Tongue (tissue), 2 donors: ENCODE measurements around the gene MCC. TPM values are rescaled to one million over a fixed set of nuclear protein-coding genes. Genes with fewer than 3 reads are reported as not detected.

Experiments used
- DNase-seq: peaks from one replicate; pipeline ENCODE4 v3.0.0-alpha.2; 2015
- total RNA-seq: library from RNA; depleted of rRNA; stranded (reverse); fragments of >200 nt; gene quantifications from one replicate; pipeline ENCODE4 v1.2.3, GENCODE V29; 2014

MCC gene
- total RNA-seq, 1 donor from 2014 or later, result 51.2 TPM

- DNase-seq, result no peak
Observed at GRCh38 chr5:113269023-113269997, 218.9 kb downstream of the MCC start.

DNA sequence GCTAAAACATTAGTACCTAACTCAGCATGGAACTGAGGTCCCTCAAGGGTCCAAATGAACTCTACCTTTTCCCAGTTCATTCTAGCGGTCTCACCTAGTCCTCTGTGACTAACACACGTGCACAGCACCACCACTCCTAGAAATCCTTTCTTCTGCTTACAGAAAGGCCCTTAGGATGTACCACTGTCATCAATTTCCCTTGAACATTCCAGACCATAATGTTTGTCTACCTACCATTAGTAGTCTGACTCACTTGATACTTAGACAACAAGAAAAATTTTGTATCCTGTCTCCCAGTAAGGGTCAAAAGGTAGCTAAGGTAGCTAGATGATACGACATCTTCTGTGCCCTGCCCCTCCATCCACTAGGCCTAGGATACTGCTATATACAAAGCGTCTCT is 220.0 kb downstream of the MCC start:
- no peak for DNase-seq

DNA sequence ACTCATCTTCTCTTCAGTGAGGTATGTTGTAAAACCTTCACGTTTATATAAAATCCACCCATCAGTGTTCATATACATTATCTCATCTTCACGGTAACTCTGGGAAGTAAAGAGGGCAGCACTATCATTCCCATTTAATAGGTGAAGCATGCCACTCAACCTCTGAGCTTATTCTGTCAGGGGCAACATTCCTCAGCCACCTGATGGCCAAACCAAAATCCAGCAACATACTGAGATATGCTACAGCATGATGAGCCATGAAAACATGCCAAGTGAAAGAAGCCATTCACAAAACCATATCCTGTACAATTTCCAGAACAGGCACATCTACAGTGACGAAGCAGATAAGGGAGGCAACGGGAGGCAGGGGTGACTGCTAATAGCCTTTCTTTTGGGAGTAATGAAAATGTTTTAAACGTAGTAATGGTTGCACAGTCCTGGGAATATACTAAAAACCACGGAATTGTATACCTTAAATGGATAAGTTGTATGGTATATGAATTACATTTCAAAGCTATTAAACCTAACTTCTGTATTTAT is 220.8 kb downstream of the MCC start:
- no peak for DNase-seq

DNA sequence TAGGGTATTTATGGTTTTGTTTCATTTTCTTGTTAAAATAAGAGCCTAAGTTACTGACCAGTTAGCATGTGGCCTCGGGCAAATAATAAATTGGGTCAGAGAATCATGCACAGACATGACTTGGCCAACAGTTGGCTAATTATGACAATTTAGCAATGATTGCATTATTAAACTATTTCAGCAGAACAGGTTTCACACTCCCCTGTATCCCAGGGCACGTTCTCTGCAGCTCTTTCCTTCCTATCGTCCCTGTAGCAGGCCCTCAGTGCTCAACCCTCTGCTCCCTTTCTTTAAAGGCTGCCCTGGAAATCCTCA is 221.4 kb downstream of the MCC start:
- no peak for DNase-seq

DNA sequence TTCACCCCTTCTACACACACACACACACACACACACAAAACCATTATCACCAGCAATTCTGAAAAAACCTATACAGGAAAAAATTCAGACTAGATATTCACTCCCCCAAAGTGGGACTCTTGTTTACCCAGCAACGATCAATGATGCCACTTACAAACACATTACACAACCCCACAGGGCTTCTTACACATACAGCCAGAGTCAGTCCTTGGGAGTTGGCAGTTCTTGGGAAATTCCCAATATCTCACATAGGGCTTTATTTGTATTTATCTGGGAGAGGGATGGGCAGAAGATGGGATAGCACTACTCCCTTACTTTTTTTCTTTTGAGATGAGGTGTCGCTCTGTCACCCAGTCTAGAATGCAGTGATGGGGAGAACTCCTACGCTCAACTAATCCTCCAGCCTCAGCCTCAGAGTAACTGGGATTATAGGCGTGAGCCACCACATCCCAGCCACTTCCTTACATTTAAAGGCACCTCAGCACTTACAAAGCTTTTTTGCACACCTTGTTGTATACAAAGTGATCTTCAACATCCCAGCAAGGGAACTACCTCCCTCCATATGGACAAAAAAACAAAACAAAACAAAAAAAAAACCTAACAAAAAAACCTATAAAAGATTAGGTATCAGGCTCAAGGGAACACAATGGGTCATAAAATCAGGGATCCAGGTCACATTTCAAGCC is 221.9 kb downstream of the MCC start:
- no peak for DNase-seq

DNA sequence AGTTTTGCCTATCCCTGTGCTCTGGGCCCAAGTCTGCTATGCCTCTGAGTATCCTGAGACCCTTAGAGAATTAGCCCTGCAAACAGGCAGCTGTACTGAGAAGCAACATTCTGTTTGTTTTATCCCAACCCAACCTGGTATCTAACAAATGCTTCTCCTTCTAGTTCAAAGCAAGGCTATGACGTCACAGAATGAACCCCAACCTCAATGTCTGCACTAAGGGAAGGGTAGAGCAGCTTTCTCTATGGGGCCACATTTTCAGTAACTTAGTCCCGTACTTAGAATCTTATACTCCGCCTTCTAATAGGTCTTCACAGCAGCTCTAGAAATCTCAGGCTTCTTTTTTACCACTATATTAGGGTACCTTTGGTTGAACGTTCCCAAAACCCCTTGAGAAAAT is 223.1 kb downstream of the MCC start:
- DNase-seq, result no peak

DNA sequence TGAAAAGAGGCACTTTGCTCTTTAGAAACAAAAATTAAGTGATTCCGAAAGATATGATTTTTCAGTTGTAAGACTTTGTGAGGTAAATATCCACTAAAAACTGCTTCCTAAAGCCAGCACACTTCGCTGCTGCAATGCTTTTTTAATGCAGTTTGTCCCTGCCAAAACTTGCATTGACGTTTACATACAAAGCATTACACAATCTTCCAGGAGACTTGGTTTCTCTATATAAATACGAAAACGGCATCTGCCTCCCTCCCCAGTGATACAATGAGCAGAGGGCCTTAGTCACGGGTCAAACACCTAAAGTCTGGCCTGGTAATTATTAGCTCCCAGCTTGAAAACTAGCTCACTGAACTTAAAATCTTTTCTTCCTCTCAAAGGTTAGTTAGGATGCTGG is 224.2 kb downstream of the MCC start:
- DNase-seq, result peak; percentile 49

GRCh38 chr5:113263545-113263944 is 224.7 kb downstream of the MCC start:
- DNase-seq, result no peak

DNA sequence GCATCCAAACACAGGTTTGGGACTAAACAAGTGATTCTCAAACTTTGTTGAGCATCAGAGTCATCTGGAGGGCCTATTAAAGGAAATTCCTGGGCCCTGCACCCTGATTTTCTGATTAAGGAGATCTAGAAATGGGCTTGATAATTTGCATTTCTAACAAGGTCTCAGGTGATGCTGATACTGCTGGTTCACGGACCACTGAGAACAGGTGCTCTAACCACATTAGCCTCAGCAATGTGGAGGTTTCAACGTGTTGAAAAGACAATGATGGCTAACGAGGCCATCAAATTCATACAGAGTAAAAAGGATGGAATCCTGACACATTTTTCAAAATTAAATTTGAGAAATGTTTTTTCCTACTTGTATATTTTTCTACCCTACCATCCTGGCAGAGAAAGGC is 225.6 kb downstream of the MCC start:
- no peak for DNase-seq

DNA sequence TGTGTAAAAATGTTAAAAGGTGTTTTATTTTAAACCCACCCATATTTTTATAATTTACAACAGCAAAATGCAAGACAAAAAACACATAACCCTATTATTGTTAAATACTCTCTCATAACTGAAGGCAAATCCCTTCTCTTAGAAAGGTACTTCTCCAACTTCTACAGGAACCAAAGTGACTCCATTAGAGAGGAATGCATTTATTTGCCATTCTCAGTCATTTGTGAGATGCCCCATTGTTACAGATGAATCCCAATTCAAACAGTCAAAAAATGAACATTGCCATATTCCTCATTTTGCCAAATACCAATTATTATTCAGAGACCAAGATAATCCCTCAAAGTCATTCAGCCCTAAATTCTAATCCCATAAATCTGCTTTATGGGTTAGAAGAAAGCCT is 229.2 kb downstream of the MCC start:
- no peak for DNase-seq

DNA sequence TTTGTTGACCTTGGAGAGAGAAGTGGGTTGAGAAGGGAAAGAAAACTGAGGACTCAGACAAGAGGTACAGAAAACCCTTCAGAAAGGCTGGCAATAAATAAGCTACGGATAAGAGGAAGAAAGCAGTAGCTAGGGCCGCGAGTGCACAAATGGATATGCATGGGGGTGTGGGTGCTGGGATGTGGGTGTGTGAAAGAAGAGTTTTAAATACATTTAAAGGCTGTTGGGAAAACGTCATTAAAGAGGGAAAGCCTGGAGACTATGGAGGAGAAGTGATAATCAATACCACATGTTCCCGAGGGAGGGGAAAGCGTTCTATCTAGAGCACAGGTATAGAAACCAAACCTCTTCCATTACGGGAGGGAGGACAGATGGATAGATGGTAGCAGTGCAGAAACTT is 230.7 kb downstream of the MCC start:
- DNase-seq, result no peak

- DNase-seq, result no peak
Observed at GRCh38 chr5:113256671-113257452, 231.4 kb downstream of the MCC start.

GRCh38 chr5:113255579-113256386 is 232.5 kb downstream of the MCC start:
- DNase-seq, result no peak

DNA sequence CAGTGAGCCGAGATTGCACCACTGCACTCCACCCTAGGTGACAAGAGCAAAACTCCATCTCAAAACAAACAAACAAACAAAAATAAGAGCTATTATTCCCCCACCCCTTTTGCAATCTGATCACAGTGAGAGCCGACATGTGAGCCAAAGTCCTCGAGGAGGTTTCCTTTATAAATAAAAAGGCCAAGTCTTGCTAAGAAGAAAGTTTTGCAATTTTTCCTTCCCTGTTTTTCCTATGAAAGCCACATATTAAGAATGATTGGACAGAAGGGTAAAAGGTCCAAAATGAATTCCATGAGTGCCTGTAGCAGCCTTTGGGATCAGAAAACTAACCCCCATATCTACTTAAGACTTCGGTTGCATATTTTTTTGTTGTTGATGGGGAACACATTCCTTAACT is 233.1 kb downstream of the MCC start:
- no peak for DNase-seq

GRCh38 chr5:113253037-113253436 is 235.2 kb downstream of the MCC start:
- no peak for DNase-seq

DNA sequence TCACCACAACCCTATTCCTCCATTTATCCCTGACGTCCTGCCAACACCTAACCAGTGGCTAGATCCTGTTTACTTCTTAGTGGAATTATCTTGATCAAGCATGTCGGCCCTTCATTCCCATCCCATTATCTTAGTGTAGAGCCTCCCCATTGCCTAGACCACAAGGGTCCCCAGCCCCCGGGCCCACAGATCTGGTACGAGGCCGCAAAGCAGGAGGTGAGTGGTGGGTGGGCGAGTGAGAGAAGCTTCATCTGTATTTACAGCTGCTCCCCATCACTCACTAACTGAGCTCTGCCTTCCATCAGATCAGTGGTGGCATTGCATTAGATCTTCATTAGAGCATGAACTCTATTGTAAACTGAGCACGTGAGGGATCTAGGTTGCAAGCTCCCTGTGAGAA is 236.2 kb downstream of the MCC start:
- no peak for DNase-seq

- DNase-seq, result peak; percentile 79
Observed at GRCh38 chr5:113250341-113250953, 237.8 kb downstream of the MCC start.

DNA sequence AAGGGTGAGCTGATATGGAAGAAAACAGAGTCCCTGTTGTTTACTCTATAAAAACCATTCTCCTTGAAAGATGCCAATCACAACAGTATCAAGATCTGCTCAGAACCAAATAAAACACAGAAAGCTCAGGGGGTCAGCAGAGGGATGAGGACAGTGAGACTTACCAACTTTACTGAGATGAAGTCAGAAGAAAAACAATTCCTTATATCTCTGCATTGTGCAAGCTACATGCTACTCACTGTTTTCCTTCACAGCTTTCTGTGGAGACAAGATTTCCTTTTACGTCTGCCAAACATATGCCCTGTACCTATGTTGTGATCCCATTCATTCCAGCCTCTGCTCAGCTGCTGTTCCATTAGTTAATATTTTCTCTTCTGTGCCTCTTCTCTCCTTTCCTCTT is 239.0 kb downstream of the MCC start:
- DNase-seq, result no peak

- peak; percentile 61 for DNase-seq
Observed at GRCh38 chr5:113246361-113246870, 241.8 kb downstream of the MCC start.

DNA sequence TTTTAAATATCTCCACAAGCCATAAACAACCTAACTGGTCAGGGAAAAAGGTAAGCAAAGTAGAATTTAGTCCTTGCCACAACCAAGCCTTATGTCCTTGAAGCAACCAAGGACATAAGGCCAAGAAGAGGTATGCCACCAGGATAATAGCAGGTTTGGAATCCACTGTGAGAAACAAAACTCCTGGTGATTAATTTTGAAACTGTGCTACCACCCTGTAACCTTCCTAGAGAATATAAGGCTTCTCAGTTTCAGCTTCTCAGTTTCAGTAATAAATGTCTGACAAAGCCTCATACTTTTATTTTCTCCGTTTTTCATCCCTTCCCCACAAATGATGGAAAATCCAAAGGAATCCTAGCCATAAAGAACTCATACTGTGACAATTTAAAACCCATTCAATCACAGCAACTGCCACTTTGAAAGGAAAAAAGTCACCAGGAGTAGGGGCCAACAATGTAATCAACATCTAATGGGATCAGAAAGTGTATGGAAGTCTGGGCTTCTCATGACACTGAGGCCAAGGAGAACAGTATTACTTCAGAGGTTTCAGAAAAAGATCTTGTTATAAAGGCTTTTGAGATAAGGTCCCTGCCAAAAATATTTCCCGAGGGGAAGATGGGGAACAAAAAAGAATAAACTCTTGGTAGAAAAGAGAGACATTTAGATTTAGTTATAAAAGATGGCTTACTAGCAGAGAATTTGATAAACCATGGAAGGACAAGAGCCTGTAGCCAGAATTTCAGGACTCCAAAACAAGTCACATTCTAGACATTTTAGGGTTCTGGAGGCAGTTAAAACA is 242.6 kb downstream of the MCC start:
- DNase-seq, result no peak
